Peyer's patch (tissue), 4 donors: Measurements from ENCODE around the gene ZNF467.

ENCODE experiments used
- CTCF ChIP-seq, 6 experiments: fragments of 450-650 bp in 4 of 6; fragments of 200-600 bp in 2 of 6; sonication (generic) in 1 of 6; IDR thresholded peaks; one replicate each; pipeline ENCODE4 v1.5.1; 2017 to 2019; ENCODE audit warnings: antibody characterized with exemption in 6 of 6, mild to moderate bottlenecking in 3 of 6, moderate library complexity in 1 of 6
- POLR2A ChIP-seq, 2 donors: fragments of 450-650 bp; IDR thresholded peaks; one replicate each; pipeline ENCODE4 v1.5.1; 2017; ENCODE audit warnings: antibody characterized with exemption in 2 of 2, mild to moderate bottlenecking in 2 of 2, moderate library complexity in 2 of 2

- TF ChIP-seq CTCF (IDR thresholded peaks at IDR 0.05) (no peak), POLR2A (IDR thresholded peaks at IDR 0.05) (no peak)
Measured at GRCh38 chr7:149819961-149820340, 46.6 kb upstream of the ZNF467 start.
